Adipocyte (in vitro differentiated cells): ENCODE data around the gene PRKX.
"Not testable (repeated sequence)": the region's sequence is repeated elsewhere in the genome, so short reads cannot be mapped to it uniquely, and the experiment has no call there.

Experiments
- DNase-seq: peaks from one replicate; pipeline ENCODE4 v3.0.0-alpha.2; 2015; ENCODE audit warnings: low read depth
- H3K27me3 ChIP-seq: replicated peaks from 2 replicates; pipeline ENCODE4 v1.7.0; 2013; ENCODE audit warnings: mild to moderate bottlenecking, low read length, moderate library complexity; ENCODE audit not compliant: control insufficient read depth, insufficient read depth
- H3K36me3 ChIP-seq: 2 replicates; pipeline ENCODE4 v1.7.0; 2013; ENCODE audit warnings: low read length, mild to moderate bottlenecking, moderate library complexity; ENCODE audit not compliant: control insufficient read depth, insufficient read depth, severe bottlenecking
- H3K4me1 ChIP-seq: 2 replicates; pipeline ENCODE4 v1.7.0; 2013; ENCODE audit warnings: mild to moderate bottlenecking, low read length, moderate library complexity; ENCODE audit not compliant: control insufficient read depth, insufficient read depth
- H3K4me3 ChIP-seq: 2 replicates; pipeline ENCODE4 v1.7.0; 2013; ENCODE audit warnings: mild to moderate bottlenecking, low read length, moderate library complexity
- H3K9ac ChIP-seq: 2 replicates; pipeline ENCODE4 v1.7.0; 2013; ENCODE audit warnings: mild to moderate bottlenecking, low read length, moderate library complexity
- H3K9me3 ChIP-seq: 2 replicates; pipeline ENCODE4 v1.7.0; 2013; ENCODE audit warnings: mild to moderate bottlenecking, low read length, moderate library complexity; ENCODE audit not compliant: control insufficient read depth

The PRKX gene

DNA sequence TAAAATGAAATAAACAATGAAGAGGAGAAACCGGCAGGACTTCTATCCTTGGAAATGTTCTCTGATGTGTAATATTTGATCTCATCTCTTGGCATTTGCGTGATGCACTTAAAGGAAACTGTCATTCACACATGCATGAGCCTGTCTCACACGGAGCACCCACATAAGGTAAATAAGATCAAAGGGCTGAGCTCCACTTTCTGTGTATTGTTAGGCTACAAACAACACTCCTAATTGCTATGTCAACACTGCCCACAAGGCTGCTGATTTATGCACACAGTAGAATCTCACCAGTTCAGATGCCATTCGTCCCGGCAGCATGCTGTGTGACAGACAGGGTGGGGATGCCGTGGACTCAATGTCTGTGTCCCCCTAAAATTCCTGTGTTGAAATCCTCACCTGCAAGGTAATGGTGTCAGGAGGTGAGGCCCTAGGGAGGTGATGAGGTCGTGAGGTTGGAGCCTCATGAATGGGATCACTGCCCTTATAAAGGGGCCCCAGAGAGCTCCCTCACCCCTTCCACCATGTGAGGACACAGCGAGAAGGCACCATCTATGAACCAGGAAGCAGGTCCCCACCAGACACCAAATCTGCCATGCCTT, 5.7 kb downstream of the PRKX start:
- not testable (repeated sequence) for H3K9me3 ChIP-seq, H3K27me3 ChIP-seq, H3K9ac ChIP-seq, H3K4me3 ChIP-seq, DNase-seq, H3K36me3 ChIP-seq, H3K4me1 ChIP-seq

DNA sequence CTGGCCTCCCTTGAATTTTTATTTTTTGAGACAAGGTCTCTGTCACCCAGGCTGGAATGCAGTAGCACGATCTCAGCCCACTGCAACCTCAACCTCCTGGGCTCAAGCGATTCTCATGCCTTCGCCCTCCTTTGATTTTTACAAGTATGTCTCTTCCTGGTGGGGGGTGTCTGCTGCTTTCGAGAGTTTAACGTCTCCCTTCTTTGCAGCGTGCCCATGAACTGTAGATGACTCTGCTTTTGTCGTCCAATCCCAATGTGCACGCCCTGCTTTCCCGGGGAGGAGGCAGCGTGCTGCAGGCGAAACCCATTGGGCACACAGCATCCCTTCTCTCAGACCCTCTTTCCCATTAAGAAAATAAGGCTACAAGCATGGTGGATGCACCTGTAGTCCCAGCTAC, 7.0 kb downstream of the PRKX start:
- DNase-seq, result no peak
- Histone ChIP-seq H3K36me3 (no peaks in the 10 kb centered on the region), H3K9me3 (no peaks in the 10 kb centered on the region), H3K9ac (no peak overlapping the region), H3K4me3 (no peak overlapping the region), H3K4me1 (no peaks in the 10 kb centered on the region), H3K27me3 (no peaks in the 10 kb centered on the region)

DNA sequence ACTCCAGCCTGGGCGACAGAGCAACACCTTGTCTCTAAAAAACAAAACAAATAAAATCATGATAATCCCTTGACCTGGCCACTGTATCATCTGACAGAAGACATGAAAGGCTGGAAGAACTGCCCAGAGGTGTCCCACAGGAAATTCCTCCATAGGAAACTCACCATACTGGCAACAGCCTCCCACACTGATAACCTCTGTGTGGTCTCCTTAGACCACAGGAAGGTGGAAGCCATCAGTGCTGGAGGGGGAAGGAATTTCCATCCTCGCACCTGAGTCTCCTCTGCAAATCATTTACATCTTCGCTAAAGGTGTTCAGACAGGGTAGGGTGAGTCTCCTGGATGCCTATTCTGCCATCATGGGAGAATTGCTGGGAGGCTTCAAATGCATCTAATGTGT, 10.2 kb downstream of the PRKX start:
- not testable (repeated sequence) for H3K36me3 ChIP-seq, H3K4me3 ChIP-seq, H3K9me3 ChIP-seq, H3K9ac ChIP-seq, H3K27me3 ChIP-seq, H3K4me1 ChIP-seq, DNase-seq

DNA sequence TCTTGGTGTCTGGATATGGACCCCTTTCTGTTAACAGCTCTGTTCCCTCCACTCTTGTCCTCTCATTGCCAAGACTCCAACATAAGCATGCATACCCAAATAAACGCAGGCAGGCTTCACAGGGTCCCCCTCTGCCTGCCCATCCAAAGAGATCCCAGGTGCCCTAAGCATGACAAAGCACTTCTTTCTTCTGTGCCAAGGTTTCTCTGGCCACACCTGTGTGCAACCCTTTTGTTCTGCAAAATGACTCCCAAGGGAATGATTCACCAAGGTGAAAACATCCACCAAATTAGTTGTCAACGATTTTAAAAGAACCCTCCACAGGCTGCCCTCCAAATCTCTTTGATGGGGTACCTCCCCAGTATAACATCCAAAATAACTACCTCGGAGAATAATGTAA, 11.4 kb downstream of the PRKX start:
- H3K9me3 ChIP-seq, H3K36me3 ChIP-seq, H3K27me3 ChIP-seq, H3K4me1 ChIP-seq, H3K9ac ChIP-seq, DNase-seq, H3K4me3 ChIP-seq: not testable (repeated sequence)

DNA sequence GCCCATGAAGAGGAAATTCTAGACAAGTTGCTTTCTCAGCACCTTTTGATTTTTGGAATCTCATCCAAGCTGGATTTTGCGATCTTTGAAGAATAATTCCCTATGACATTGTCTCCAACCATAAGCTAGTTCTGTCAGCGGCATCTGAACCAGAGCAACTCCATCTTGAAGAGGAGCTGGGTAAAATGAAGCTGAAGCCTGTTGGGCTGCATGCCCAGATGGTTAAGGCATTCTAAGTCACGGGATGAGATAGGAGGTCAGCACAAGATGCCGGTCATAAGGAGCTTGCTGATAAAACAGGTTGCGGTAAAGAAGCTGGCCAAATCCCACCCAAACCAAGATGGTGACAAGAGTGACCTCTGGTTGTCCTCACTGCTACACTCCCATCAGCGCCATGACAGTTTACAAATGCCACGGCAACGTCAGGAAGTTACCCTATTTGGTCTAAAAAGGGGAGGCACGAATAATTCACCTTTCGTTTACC, 12.0 kb downstream of the PRKX start:
- not testable (repeated sequence) for H3K4me1 ChIP-seq, H3K27me3 ChIP-seq, H3K36me3 ChIP-seq, H3K4me3 ChIP-seq, H3K9ac ChIP-seq, H3K9me3 ChIP-seq, DNase-seq

DNA sequence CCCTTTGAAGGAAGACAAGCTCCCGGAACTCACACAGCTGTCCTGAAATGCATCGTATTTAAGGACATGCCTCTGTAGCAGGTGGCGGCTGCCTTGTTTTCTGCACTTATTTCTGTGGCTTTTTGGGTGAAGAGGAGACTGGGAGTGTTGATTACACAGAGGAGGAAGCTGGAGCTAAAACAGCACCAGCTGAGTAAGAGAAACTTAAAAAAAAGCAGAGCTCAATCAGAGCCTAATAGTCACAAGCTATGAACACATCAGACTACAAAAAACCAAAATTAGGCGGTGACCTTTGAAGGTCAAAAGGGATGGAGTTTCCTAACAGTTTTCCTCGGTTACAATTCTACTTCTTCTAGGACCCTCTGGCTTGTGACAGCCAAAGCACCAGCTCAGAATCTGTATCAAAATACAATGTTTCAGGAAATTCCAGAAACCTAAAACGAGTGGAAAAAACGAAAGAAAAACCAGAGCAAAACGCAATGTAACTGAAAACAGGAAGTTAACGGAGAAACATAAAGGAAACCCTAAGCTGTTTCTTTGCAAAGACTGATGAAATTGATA, 13.5 kb downstream of the PRKX start:
- H3K4me3 ChIP-seq, result peak overlapping the region; percentile 72
- no peaks in the 10 kb centered on the region for H3K36me3 ChIP-seq
- peaks cover 6% of the 10 kb centered on the region for H3K4me1 ChIP-seq
- no peaks in the 10 kb centered on the region for H3K27me3 ChIP-seq
- no peaks in the 10 kb centered on the region for H3K9me3 ChIP-seq
- peak overlapping the region; percentile 63 for H3K9ac ChIP-seq
- DNase-seq, result peak; percentile 47

DNA sequence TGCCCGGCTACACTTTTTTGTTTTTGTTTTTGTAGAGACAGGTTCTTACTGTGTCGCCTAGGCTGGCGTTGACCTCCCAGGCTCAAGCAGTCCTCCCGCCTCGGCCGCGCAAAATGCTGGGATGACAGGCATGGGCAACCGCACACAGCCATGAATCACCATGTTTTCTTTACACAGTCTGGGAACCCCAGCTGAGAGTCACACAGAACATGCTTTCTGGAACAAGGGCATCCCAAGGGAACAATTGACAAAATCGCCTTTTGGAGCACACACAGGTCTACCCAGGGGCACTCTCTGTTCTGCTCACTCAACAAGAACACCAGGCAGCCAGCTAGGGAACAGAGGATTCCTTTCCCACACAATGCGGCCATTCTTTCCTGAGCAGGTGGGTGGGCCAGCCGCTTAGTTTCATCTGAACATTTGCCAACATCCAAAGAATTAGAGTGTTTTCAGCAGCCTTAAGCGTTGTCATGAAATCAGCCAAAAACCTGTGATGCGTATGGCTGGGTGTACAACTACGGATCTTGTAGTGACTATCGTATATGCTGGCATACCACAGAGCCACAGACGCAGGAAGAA, 15.7 kb downstream of the PRKX start:
- H3K9ac ChIP-seq, result no peak overlapping the region
- no peaks in the 10 kb centered on the region for H3K36me3 ChIP-seq
- no peaks in the 10 kb centered on the region for H3K9me3 ChIP-seq
- peaks cover 6% of the 10 kb centered on the region for H3K4me1 ChIP-seq
- H3K4me3 ChIP-seq, result no peak overlapping the region
- no peaks in the 10 kb centered on the region for H3K27me3 ChIP-seq
- DNase-seq, result peak; percentile 58

DNA sequence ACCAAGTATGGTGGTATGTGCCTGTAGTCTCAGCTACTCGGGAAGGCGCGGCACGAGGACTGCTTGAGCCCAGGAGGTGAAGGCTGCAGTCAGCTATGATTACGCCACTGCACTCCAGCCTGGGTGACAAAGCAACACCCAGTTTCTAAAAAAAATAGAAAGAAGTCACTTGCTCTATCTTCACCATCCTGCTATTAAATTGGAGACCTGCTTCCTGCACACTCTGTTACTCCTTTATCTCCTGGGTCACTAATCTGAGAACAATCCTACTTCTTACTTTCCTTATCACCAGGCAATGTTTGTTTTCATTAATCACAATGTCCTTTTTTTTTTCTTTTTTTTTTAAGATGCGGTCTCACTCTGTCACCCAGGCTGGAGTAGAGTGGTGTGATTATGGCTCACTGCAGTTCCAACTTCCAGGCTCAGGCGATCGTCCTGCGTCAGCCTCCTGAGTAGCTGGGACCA, 16.2 kb downstream of the PRKX start:
- Histone ChIP-seq H3K4me1 (peaks cover 6% of the 10 kb centered on the region), H3K27me3 (no peaks in the 10 kb centered on the region), H3K9ac (no peak overlapping the region), H3K36me3 (no peaks in the 10 kb centered on the region), H3K9me3 (no peaks in the 10 kb centered on the region), H3K4me3 (no peak overlapping the region)
- DNase-seq, result no peak

DNA sequence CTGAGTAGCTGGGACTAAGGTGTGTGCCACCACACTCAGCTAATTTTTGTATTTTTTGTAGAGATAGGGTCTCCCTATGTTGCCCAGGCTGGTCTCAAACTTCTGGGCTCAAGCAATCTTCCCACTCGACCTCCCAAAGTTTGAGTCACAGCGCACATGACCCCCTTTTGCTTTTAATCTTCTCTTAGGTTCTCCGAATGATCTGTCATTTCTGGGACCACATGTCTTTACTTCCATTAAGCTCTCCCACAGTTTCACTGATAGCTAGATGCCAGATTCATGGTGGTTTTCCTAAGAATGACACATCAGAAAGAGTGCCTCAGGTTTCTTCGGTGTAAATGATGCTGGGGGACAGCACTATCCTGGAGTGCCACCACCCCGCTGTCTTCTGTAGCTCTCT, 17.9 kb downstream of the PRKX start:
- no peak for DNase-seq
- H3K4me1 ChIP-seq, result peaks cover 6% of the 10 kb centered on the region
- H3K27me3 ChIP-seq, result no peaks in the 10 kb centered on the region
- no peaks in the 10 kb centered on the region for H3K9me3 ChIP-seq
- no peak overlapping the region for H3K9ac ChIP-seq
- no peaks in the 10 kb centered on the region for H3K36me3 ChIP-seq
- no peak overlapping the region for H3K4me3 ChIP-seq

DNA sequence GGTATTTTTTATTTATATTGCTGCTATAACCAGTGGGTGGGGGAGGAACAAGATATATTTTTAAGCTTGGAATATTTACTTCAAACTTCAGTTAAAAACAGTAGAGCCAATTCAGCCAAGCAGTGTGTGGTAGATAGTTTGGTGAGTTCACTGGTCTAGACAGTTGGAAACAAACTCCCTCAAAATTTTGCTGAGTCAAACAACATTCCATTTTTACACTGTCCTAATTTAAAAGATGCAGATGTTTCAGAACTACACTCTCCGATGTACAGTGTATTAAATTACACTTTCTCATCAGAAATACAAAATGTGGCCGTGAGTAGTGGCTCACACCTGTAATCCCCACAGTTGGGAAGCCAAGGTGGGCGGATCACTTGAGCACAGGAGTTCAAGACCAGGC, 23.3 kb downstream of the PRKX start:
- peak; percentile 49 for DNase-seq
- H3K36me3 ChIP-seq, result no peaks in the 10 kb centered on the region
- H3K9ac ChIP-seq, result no peak overlapping the region
- no peaks in the 10 kb centered on the region for H3K9me3 ChIP-seq
- H3K4me1 ChIP-seq, result no peaks in the 10 kb centered on the region
- no peaks in the 10 kb centered on the region for H3K27me3 ChIP-seq
- H3K4me3 ChIP-seq, result no peak overlapping the region

DNA sequence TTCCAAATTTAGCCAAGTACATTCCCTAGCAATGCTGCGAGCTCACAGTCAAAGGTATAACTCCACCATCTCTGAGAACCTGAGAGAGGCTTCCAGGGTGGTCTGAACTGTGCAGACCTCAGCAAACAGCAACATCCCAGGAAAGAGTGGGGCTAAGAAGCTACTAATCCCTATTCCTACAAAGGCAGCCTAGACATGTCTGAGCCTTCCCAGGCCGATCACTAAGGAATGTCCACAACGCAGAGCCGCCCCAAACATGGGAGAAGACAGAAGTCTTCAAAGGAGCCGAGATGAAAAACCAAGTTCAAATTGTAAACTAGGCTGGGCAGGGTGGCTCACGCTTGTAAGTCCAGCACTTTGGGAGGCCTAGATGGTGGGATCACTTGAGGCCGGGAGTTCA, 30.2 kb downstream of the PRKX start:
- not testable (repeated sequence) for H3K4me1 ChIP-seq, H3K9me3 ChIP-seq, H3K36me3 ChIP-seq, H3K27me3 ChIP-seq, H3K4me3 ChIP-seq, DNase-seq, H3K9ac ChIP-seq

DNA sequence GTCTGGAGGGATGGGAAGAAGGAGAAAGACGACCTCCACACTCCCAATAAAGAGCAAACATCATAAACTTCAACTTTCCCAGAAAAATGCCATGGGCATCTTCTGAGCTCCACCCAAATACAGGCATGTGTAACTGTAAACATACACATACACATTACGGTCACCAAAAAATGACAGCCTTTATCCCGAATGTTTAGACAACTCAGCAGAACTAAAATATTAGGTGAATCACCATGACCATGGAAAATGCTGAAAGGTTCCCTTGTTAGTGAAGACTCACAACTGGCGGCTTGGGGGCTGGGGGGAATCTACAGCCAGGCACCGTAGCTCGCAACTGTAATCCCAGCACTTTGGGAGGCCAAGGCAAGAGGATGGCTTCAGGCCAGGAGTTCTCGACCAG, 33.0 kb downstream of the PRKX start:
- H3K27me3 ChIP-seq, result no peaks in the 10 kb centered on the region
- no peaks in the 10 kb centered on the region for H3K36me3 ChIP-seq
- no peak overlapping the region for H3K9ac ChIP-seq
- H3K4me1 ChIP-seq, result no peaks in the 10 kb centered on the region
- H3K4me3 ChIP-seq, result no peak overlapping the region
- DNase-seq, result no peak
- no peaks in the 10 kb centered on the region for H3K9me3 ChIP-seq
